NCI-H128 (cell line): ENCODE measurements around the gene TSKS.

Source experiments
- DNase-seq: peaks from one replicate; lab custom pipeline; 2025; ENCODE audit not compliant: unreplicated experiment; lab: John Stamatoyannopoulos, UW

Gene TSKS

GRCh38 chr19:49795615-49796014 lies 32.5 kb upstream of the TSKS start:
- no peak for DNase-seq

- DNase-seq, result no peak
These were observed 30.4 kb upstream of the TSKS start for GRCh38 chr19:49793561-49793840.

GRCh38 chr19:49792829-49793560 lies 29.9 kb upstream of the TSKS start:
- no peak for DNase-seq

DNA sequence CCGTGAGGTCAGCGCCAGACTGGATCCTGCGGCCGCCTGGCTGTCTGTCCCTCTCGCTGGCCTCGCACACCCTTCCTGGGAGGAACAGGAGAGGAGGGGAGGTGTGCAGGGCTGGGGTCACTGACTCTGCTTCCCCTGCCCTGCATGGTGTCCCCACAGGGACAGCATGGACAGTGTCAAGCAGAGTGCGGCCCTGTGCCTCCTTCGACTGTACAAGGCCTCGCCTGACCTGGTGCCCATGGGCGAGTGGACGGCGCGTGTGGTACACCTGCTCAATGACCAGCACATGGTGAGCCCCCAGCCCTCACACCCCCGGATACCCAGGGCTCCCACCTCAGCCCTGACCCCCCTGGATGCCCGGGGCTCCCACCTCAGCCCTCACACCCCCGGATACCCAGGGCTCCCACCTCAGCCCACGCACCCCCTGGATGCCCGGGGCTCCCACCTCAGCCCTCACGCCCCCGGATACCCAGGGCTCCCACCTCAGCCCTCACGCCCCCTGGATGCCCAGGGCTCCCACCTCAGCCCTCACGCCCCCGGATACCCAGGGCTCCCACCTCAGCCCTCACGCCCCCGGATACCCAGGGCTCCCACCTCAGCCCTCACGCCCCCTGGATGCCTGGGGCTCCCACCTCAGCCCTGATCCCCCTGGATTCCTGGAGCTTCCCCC lies 28.8 kb upstream of the TSKS start:
- DNase-seq, result no peak

DNA sequence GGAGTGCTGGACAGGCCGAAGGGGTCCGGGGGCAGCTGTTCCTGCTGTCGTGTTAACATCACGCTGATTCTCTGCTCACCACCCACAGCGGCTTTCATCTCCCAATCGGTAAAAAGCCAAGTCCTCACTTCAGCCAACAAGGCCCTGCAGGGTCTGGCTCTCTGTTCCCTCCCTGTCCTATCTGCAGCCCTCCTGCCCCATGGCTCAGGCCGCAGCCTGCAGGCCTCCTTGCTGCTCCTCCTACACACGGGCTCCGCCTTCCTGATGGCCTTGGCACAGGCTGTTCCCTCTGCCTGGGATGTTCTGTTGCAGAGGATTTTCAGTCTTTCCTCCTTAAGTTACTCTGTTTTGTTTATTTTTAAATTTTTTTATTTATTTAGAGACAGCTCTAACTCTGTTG lies 27.8 kb upstream of the TSKS start:
- no peak for DNase-seq

DNA sequence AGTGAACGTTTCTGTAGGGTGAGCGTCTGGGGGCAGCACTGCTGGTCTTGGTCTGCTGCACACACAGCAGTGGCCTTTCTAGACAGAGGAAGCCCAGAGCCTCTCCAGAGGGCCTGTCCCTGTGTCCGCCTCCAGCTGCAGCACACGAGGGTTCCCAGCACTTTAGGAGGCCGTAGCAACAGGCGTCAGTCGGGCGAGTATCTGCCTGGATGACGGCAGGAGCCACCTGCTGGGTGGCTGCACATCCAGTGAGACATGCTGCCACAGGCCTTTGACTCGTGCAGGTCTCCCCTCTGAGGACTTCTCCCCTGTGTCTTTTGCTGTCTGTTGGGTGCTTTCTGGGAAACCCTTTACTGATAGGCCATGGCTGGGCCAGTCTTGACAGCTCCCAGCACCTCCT lies 25.8 kb upstream of the TSKS start:
- no peak for DNase-seq

DNA sequence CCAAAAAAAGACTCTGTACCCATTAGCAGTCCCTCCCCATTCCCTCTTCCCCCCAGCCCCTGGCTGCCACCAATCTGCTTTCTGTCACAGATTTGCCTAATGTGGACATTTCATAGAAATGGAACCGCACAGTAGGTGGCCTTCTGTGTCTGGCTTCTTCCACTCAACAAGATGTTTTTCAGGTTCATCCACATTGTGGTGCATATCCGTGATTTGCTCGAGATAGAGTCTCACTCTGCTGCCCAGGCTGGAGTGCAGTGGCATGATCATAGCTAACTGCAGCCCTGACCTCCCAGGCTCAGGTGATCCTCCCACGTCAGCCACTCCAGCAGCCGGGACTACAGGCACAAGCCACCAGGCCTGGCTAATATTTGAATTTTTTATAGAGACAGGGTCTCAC lies 24.6 kb upstream of the TSKS start:
- DNase-seq, result no peak

GRCh38 chr19:49786376-49786820 lies 23.3 kb upstream of the TSKS start:
- DNase-seq, result no peak

DNA sequence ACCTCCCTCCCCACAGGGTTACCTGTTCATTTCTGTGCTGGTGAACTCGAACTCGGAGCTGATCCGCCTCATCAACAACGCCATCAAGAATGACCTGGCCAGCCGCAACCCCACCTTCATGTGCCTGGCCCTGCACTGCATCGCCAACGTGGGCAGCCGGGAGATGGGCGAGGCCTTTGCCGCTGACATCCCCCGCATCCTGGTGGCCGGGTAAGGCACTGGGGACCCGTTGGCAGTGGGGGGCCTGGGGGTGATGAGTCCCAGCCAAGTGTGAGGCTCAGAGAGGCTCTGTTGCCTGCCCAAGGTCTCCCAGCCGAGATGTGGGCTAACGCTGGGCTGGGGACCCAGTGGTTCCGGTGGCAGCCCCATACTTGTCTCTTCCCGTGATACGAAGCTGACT lies 19.4 kb upstream of the TSKS start:
- DNase-seq, result no peak

DNA sequence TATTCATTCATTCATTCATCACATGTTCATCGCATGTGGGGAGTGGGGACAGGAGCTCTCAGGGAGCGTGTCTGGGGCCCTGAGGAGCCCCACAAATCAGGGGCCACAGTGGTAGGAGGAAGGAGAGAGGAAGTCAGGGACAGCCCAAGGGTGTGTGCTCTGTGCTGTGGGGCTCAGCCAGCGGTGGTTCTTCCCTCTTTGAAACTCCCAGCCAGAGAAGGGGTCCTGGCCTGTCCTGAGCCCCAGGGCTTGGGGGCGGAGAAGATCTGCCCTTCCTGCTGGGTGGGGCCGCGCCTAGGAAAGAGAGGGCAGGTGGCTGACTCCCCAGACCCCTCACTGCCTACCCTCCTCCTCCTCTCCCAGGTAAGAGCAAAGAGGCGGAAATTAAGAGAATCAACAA lies 18.3 kb upstream of the TSKS start:
- DNase-seq, result no peak

- no peak for DNase-seq
These were observed 17.8 kb upstream of the TSKS start for GRCh38 chr19:49780861-49781260.

GRCh38 chr19:49779731-49780555 lies 16.8 kb upstream of the TSKS start:
- DNase-seq, result no peak

DNA sequence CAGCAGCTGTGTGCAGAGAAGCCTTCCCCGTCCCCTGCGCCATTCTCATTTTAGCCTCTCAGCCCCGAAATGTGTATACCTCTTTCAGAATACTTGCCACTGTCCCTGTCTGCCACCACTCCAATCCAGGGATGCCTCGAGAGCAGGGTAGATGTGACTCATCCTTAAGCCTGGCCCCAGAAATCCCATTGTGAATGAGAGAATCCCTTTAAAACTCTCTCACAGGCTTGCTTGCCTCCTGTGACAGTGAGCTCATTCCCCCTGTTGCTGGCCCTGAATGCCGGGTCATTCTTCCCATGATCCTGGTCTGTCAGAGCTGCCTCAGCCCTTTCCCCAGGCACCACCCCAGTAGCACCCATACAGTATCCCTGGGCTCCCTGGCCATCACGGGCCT lies 13.3 kb upstream of the TSKS start:
- DNase-seq, result no peak

DNA sequence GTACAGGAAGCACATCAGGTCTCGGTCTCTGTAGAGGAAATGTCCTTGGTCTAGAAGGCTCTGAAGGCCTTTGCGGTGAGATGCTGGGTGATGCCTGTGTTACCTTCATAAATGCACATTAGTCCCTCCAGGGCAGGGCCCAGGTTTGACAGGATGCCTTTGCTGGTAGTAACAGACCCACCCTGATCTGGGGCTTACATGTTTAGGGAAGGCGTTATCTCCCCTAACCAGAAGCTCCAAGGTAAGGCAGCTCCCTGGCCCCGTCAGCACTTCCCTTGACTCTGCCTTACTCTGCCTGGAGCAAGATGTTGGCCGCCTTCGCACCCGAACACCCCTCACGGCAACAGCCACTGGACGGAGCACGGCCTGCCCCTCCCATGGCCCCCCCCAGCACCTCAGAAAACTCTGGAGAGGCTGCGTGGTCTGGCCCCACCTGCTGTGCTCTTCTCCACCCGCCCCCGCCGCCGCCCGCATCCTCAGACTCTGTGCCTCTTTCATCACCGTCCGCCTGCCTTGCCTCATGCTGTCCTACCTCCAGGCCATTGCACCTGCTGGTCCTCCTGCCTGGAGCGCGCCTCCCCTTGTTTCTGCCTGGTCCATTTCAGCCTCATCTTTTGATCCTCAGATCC lies 12.8 kb upstream of the TSKS start:
- DNase-seq, result no peak

- DNase-seq, result no peak
These were observed 11.9 kb upstream of the TSKS start for GRCh38 chr19:49774969-49775368.

GRCh38 chr19:49773663-49774350 lies 10.7 kb upstream of the TSKS start:
- no peak for DNase-seq

- DNase-seq, result no peak
These were observed 9.8 kb upstream of the TSKS start for GRCh38 chr19:49772850-49773432.

- DNase-seq, result no peak
These were observed 8.6 kb upstream of the TSKS start for GRCh38 chr19:49771674-49772139.

DNA sequence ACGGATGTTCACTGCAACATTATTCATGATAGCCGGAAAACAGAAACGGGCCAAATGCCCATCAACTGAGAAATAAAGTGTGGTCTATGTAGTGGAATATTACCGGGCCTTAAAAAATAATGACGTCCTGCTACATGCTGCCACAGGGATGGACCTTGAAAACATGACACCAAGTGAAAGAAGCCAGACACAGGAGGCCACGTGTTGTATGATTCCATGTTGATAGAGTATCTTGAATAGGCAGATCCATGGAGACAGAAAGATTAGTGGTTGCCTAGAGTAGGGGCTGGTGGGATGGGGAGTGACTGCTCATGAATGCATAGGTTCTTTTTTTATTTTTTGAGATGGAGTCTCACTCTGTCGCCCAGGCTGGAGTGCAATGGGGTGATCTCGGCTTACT lies 7.4 kb upstream of the TSKS start:
- no peak for DNase-seq

GRCh38 chr19:49767967-49768581 lies 5.0 kb upstream of the TSKS start:
- DNase-seq, result no peak
